ENCODE results near the gene NAT8L.

NAT8L gene

GRCh38 chr4:2104556-2105345 is 45.6 kb downstream of the NAT8L start:
- H3K4me3 ChIP-seq (ENCODE audit: low read length), result no peak overlapping the region
- no peak for DNase-seq (ENCODE audit: low read depth, low spot score)

- H3K4me3 ChIP-seq (ENCODE audit: low read length), result no peak overlapping the region
- no peak for DNase-seq (ENCODE audit: low read depth, low spot score)
Observed at GRCh38 chr4:2105559-2105958, 46.4 kb downstream of the NAT8L start.

GRCh38 chr4:2116687-2117400 is 57.7 kb downstream of the NAT8L start:
- no peak for DNase-seq (ENCODE audit: low read depth, low spot score)
- no peak overlapping the region for H3K4me3 ChIP-seq (ENCODE audit: low read length)
